ENCODE measurements around the gene ZDHHC11B. TPM values are rescaled to one million over a fixed set of nuclear protein-coding genes. Genes with fewer than 3 reads are reported as not detected.

The ZDHHC11B gene
- total and polyA plus RNA-seq, 8 donors = 0.93 to 42.4 (median 8.6) TPM

DNA sequence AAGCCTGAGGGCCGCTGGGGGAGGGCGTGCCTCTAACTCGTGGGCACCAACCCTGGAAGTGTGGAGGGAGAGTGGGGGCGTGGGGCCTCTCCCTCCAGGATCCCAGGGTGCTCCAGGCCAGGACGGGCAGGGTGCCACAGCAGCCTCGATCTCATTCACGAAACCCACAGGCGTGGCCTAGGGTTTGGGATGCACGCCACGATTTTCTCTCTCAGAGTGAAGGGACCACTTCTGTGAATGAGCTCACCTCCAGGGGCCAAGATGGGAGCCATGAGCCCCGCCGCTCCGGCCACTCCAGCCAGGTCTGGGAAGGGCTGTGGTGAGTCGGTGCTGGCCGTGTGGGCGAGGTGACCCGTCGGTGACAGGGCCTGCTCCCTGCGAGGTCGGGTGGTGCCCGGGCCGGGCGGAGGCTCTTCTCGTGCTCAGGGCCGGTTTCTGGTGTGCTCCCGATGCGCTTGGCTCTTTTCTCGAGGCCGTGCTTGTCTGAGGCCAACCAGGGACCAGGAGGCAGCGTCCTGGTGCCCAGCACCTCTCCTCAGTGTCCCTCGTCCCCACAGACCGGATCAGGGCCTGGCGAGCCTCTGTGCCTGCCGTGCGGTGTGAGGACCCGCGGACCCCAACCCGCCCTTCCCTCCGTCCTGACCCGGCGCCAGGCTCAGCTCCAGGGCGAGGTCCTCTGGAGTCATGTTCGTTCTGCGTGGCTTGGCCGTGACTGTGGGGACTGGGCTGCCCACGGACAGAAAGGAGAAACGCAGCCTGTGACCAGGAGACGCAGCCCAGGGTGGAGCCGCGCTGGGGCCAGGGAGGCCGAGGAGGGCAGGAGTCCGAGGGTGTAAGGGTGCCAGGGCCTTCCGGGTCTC, 122.4 kb downstream of the ZDHHC11B start:
- no peak for DNase-seq
- WGBS, 5 donors = 96 to 98% (median 97%) methylated on average over 42 to 53 of the region's 53 CpGs

DNA sequence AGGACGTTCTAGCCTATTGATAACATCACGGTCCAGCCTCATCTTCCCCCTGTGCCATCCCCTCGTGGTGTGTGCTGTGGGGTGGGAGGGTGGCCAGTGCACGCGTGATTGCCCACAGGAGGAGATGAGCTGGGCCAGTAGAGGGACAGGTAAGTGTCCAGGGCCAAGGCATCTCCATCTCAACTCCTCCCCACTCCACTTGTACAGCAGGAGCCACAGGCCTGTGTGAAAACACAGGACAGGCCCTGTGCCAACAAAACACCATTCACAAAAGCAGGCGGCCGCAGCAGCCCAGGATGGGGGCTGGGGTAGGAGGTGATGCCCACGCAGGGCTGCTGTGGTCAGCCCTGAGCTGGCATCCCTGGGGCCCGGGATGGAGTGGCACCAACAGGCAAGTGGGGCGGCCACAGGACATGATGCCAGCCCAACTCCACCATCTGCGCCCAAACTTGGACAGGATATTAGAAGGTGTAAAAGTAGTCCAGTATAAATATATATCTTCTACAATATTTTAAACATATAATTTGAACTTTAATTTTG, 124.0 kb downstream of the ZDHHC11B start:
- Histone ChIP-seq H3K27ac (no peak overlapping the region), H3K27me3 (no peaks in the 10 kb centered on the region), H3K9me3 (no peaks in the 10 kb centered on the region), H3K4me1 (peaks cover 0 to 20% (median 16%) of the 10 kb centered on the region in 4 donors), H3K36me3 (peaks cover 5 to 80% (median 77%) of the 10 kb centered on the region in 4 donors), H3K4me3 (no peak overlapping the region)
- TF ChIP-seq EP300 (IDR thresholded peaks at IDR 0.05) = no peak
- no peak for TF ChIP-seq POLR2A (IDR thresholded peaks at IDR 0.05)
- no peak for TF ChIP-seq CTCF (IDR thresholded peaks at IDR 0.05)
- TF ChIP-seq POLR2AphosphoS5 (IDR thresholded peaks at IDR 0.05) = no peak
- intact Hi-C loops (cut with DNase I; ENCODE audit: low total_unique reads) = no loop called here
- WGBS, 5 donors = 92 to 97% (median 95%) methylated on average over 10 to 11 of the region's 11 CpGs
- no peak for DNase-seq

More for the DNA sequence above, 122.4 kb downstream of the ZDHHC11B start:
- Histone ChIP-seq H3K9me3 (no peaks in the 10 kb centered on the region), H3K36me3 (peaks cover 5 to 85% (median 80%) of the 10 kb centered on the region in 4 donors), H3K27ac (no peak overlapping the region), H3K4me1 (peaks cover 0 to 20% (median 16%) of the 10 kb centered on the region in 4 donors), H3K27me3 (no peaks in the 10 kb centered on the region), H3K4me3 (no peak overlapping the region)
- TF ChIP-seq POLR2A (IDR thresholded peaks at IDR 0.05) (no peak), EP300 (IDR thresholded peaks at IDR 0.05) (no peak), CTCF (IDR thresholded peaks at IDR 0.05) (no peak), POLR2AphosphoS5 (IDR thresholded peaks at IDR 0.05) (no peak)
- intact Hi-C loops (cut with DNase I; ENCODE audit: low total_unique reads) = no loop called here

Other genes with a start within 250 kb of the ZDHHC11B start
- 10 to 100 TPM in 1 of 5 donors, 1 to 10 TPM in 3, under 1 TPM in 1; 0.14 to 11.1 (median 2.2) TPM for gene CEP72, start 172.4 kb downstream of the ZDHHC11B start, total RNA-seq
- gene CEP72, start 172.4 kb downstream of the ZDHHC11B start, polyA plus RNA-seq = 1 to 10 TPM in 2 of 3 donors, under 1 TPM in 1; 0.46 to 3.6 (median 2.1) TPM
- 10 to 100 TPM in 1 of 5 donors, 1 to 10 TPM in 4; 2.4 to 11.0 (median 5.2) TPM for gene TPPP, start 91.4 kb downstream of the ZDHHC11B start, total RNA-seq
- gene TPPP, start 91.4 kb downstream of the ZDHHC11B start, polyA plus RNA-seq = 1 to 10 TPM; 1.2 to 1.7 (median 1.3) TPM
- 10 to 100 TPM in 3 of 5 donors, 1 to 10 TPM in 2; 1.8 to 35.2 (median 18.9) TPM for gene ZDHHC11, start 66.3 kb upstream of the ZDHHC11B start, total RNA-seq
- gene ZDHHC11, start 66.3 kb upstream of the ZDHHC11B start, polyA plus RNA-seq = 10 to 100 TPM in 1 of 3 donors, 1 to 10 TPM in 2; 1.6 to 13.9 (median 2.4) TPM
- gene BRD9, start 108.1 kb upstream of the ZDHHC11B start, total RNA-seq = 100 to 1,000 TPM in 2 of 5 donors, 10 to 100 TPM in 3; 34.1 to 152 (median 48.7) TPM
- gene BRD9, start 108.1 kb upstream of the ZDHHC11B start, polyA plus RNA-seq = 10 to 100 TPM; 16.2 to 32.1 (median 25.8) TPM
- gene TRIP13, start 108.2 kb upstream of the ZDHHC11B start, total RNA-seq = 10 to 100 TPM in 1 of 5 donors, 1 to 10 TPM in 2, under 1 TPM in 1, not detected in 1; 0.58 to 10.4 (median 4.1) TPM
- gene TRIP13, start 108.2 kb upstream of the ZDHHC11B start, polyA plus RNA-seq = 1 to 10 TPM; 1.1 to 4.8 (median 3.5) TPM
- 10 to 100 TPM in 1 of 5 donors, 1 to 10 TPM in 2, not detected in 2; 1.8 to 13.6 (median 4.4) TPM for gene NKD2, start 224.1 kb upstream of the ZDHHC11B start, total RNA-seq
- gene NKD2, start 224.1 kb upstream of the ZDHHC11B start, polyA plus RNA-seq = 10 to 100 TPM in 2 of 3 donors, 1 to 10 TPM in 1; 5.3 to 12.8 (median 10.5) TPM

Data from stomach (tissue), 9 donors.